Uterus (tissue), 2 donors: ENCODE results near the gene KRTAP9-8.
"Not testable (repeated sequence)": the region's sequence is repeated elsewhere in the genome, so short reads cannot be mapped to it uniquely, and the experiment has no call there.

Source experiments
- CTCF ChIP-seq, 4 experiments: fragments of 200-600 bp in 2 of 4; fragments of 450-650 bp in 2 of 4; sonication (generic) in 2 of 4; IDR thresholded peaks; one replicate each; pipeline ENCODE4 v1.5.1; 2016 to 2019; ENCODE audit warnings: antibody characterized with exemption in 4 of 4, mild to moderate bottlenecking in 2 of 4, moderate library complexity in 1 of 4
- POLR2A ChIP-seq, 2 donors: fragments of 450-650 bp; IDR thresholded peaks; one replicate each; pipeline ENCODE4 v1.6.1; 2016; ENCODE audit warnings: antibody characterized with exemption in 2 of 2, mild to moderate bottlenecking in 1 of 2, moderate library complexity in 1 of 2

- not testable (repeated sequence) for TF ChIP-seq CTCF, POLR2A (IDR thresholded peaks at IDR 0.05)
Measured at GRCh38 chr17:41249637-41250240, 11.9 kb downstream of the KRTAP9-8 start, which contains the start of gene KRTAP9-4.
